ENCODE data around the gene MEPCE. TPM values are rescaled to one million over a fixed set of nuclear protein-coding genes. Genes with fewer than 3 reads are reported as not detected.
A peak's percentile ranks its signal among the peaks of the same experiment; 100 is the strongest.

MEPCE gene
- total and polyA plus RNA-seq, 9 donors: 29.4 to 60.6 (median 44.7) TPM

DNA sequence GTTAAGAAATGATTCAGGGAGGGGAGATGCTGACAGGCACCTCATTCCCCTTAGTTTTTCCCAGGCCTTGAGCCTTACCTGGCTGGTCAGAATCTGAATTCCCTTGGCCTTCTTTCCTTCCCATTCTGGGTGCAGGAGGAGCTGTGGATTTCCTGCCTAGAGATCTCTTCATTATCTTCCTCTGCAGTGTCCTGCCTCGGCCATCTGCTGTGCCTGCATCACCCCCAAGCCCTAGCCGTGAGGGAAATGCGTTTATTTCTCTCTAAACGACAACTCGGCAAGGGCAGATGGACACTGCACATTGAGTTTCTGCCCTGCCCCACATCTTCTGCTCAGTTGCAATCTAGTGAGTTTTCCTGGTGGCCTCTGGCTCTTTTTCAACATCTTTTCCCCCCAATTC is 27.8 kb upstream of the MEPCE start:
- Histone ChIP-seq H3K27ac (no peak overlapping the region), H3K4me1 (ENCODE audit: insufficient read depth) (peaks cover 4% of the 10 kb centered on the region), H3K36me3 (no peaks in the 10 kb centered on the region), H3K9me3 (no peaks in the 10 kb centered on the region), H3K27me3 (no peaks in the 10 kb centered on the region), H3K4me3 (no peak overlapping the region)
- intact Hi-C loops (cut with DNase I): loop anchor here in 1 of 4 donors (10.0 kb wide), 1 partner anchor 47 kb away; the partner anchor contains the start of gene PILRB
- TF ChIP-seq, protein P1, sequence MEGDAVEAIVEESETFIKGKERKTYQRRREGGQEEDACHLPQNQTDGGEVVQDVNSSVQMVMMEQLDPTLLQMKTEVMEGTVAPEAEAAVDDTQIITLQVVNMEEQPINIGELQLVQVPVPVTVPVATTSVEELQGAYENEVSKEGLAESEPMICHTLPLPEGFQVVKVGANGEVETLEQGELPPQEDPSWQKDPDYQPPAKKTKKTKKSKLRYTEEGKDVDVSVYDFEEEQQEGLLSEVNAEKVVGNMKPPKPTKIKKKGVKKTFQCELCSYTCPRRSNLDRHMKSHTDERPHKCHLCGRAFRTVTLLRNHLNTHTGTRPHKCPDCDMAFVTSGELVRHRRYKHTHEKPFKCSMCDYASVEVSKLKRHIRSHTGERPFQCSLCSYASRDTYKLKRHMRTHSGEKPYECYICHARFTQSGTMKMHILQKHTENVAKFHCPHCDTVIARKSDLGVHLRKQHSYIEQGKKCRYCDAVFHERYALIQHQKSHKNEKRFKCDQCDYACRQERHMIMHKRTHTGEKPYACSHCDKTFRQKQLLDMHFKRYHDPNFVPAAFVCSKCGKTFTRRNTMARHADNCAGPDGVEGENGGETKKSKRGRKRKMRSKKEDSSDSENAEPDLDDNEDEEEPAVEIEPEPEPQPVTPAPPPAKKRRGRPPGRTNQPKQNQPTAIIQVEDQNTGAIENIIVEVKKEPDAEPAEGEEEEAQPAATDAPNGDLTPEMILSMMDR (IDR thresholded peaks at IDR 0.05): no peak
- TF ChIP-seq POLR2A (IDR thresholded peaks at IDR 0.05): no peak
- WGBS, 3 donors: 68 to 84% (median 68%) methylated on average over 5 of the region's 5 CpGs
- DNase-seq: no peak

DNA sequence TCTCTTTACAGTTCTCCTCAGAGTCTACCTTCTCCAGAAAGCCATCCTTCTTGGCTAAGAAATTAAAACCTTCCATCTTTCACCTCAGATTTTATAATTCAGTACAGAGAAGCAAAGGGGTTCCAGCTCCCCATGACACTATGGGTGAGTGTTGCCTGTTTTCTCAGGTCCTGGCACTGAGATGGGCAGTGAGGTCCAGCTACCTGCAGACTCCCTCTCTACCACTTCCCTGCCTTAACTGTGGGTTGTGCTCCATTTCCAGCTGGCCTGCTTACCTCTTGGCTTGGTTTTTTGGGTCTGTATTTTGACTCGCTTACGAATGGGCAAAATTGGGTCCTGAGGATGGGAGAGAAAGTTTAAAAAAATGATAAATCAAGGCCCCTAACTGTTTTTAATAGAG is 27.4 kb upstream of the MEPCE start:
- intact Hi-C loops (cut with DNase I): loop anchor here in 1 of 4 donors (10.0 kb wide), 1 partner anchor 47 kb away; the partner anchor contains the start of gene PILRB
- no peaks in the 10 kb centered on the region for H3K9me3 ChIP-seq
- no peak for DNase-seq
- no peak for TF ChIP-seq POLR2A (IDR thresholded peaks at IDR 0.05)
- TF ChIP-seq EP300 (IDR thresholded peaks at IDR 0.05): no peak
- TF ChIP-seq, protein P1 (IDR thresholded peaks at IDR 0.05): no peak
- peaks cover 1% of the 10 kb centered on the region for H3K4me1 ChIP-seq (ENCODE audit: insufficient read depth)
- no peaks in the 10 kb centered on the region for H3K36me3 ChIP-seq
- H3K4me3 ChIP-seq: no peak overlapping the region
- WGBS, 3 donors: 98 to 100% (median 98%) methylated on average over 2 of the region's 2 CpGs
- no peak overlapping the region for H3K27ac ChIP-seq
- no peaks in the 10 kb centered on the region for H3K27me3 ChIP-seq

DNA sequence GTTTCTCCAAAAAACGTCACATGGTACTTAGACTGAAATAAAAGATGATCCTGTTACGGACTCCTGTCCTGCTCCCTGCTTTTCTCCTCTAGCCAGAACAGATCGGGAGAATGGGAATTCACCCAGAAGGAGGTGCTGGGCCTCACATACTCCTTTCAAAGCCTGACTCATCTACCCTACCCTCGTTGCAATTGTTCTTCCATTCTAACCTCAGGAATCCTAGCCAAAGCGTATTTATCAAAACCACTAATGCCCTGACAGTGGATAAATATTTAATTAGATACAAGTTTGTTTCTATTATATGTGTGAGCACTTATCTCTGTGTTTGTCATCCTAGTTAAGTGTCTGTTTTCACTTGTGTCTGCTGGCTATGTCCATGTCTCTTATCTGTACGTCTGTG is 22.9 kb upstream of the MEPCE start:
- no peak overlapping the region for H3K27ac ChIP-seq
- WGBS, 3 donors: 60 to 69% (median 62%) methylated on average over 6 of the region's 6 CpGs
- no peaks in the 10 kb centered on the region for H3K27me3 ChIP-seq
- DNase-seq: no peak
- intact Hi-C loops (cut with DNase I): loop anchor here in 1 of 4 donors (10.0 kb wide), 1 partner anchor 52 kb away; the partner anchor contains the start of gene PILRB
- no peak overlapping the region for H3K4me3 ChIP-seq
- H3K9me3 ChIP-seq: no peaks in the 10 kb centered on the region
- TF ChIP-seq, protein P1 (IDR thresholded peaks at IDR 0.05): no peak
- TF ChIP-seq EP300 (IDR thresholded peaks at IDR 0.05) (no peak), POLR2A (IDR thresholded peaks at IDR 0.05) (no peak)
- H3K4me1 ChIP-seq (ENCODE audit: insufficient read depth): no peaks in the 10 kb centered on the region
- H3K36me3 ChIP-seq: no peaks in the 10 kb centered on the region

DNA sequence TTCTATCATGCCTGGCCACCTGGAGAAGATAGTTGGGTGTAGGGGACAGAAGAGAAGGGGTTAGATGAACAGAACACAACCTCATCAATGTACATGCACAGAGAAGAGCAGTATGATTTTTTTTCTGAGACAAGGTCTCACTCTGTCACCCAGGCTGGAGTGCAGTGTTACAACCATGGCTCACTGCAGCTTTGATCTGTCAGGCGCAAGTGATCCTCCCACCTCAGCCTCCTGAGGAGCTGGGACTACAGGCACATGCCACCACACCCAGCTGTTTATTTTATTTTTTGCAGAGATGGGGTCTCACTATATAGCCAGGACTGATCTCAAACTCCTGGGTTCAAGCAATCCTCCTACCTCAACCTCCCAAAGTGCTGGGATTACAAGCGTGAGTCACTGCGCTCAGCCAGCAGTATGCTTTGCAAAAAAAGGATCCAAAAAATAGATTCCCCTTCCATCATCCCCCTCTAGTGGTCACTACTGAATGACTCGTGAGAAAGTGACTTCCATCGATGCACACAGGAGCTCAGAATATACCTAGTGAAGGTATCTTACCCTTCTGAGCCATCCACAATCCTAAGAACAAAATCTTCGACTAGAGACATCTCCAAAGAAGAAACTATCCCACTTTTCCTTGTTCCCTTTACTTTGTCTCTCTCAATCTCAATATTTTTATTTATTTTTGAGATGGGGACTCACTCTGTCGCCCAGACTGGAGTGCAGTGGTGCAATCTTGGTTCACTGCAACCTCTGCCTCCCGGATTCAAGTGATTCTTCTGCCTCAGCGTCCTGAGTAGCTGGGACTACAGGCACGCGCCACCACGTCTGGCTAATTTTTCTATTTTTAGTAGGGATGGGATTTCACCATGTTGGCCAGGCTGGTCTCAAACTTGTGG is 22.1 kb upstream of the MEPCE start:
- 47 to 52% (median 47%) methylated on average over 12 of the region's 12 CpGs for WGBS, 3 donors
- Histone ChIP-seq H3K4me3 (no peak overlapping the region), H3K27me3 (no peaks in the 10 kb centered on the region), H3K9me3 (no peaks in the 10 kb centered on the region), H3K4me1 (ENCODE audit: insufficient read depth) (no peaks in the 10 kb centered on the region), H3K27ac (no peak overlapping the region), H3K36me3 (no peaks in the 10 kb centered on the region)
- DNase-seq: peak in 1 of 5 donors; percentile 29
- TF ChIP-seq, protein P1 (IDR thresholded peaks at IDR 0.05): peak in 2 of 3 donors; percentile 37 to 44
- TF ChIP-seq POLR2A (IDR thresholded peaks at IDR 0.05): no peak
- intact Hi-C loops (cut with DNase I): loop anchor here in 1 of 4 donors (10.0 kb wide), 1 partner anchor 53 kb away; the partner anchor contains the start of gene PILRB
